ENCODE measurements around the gene SMCHD1.
"Not testable (repeated sequence)": the region's sequence is repeated elsewhere in the genome, so short reads cannot be mapped to it uniquely, and the experiment has no call there.

The SMCHD1 gene

DNA sequence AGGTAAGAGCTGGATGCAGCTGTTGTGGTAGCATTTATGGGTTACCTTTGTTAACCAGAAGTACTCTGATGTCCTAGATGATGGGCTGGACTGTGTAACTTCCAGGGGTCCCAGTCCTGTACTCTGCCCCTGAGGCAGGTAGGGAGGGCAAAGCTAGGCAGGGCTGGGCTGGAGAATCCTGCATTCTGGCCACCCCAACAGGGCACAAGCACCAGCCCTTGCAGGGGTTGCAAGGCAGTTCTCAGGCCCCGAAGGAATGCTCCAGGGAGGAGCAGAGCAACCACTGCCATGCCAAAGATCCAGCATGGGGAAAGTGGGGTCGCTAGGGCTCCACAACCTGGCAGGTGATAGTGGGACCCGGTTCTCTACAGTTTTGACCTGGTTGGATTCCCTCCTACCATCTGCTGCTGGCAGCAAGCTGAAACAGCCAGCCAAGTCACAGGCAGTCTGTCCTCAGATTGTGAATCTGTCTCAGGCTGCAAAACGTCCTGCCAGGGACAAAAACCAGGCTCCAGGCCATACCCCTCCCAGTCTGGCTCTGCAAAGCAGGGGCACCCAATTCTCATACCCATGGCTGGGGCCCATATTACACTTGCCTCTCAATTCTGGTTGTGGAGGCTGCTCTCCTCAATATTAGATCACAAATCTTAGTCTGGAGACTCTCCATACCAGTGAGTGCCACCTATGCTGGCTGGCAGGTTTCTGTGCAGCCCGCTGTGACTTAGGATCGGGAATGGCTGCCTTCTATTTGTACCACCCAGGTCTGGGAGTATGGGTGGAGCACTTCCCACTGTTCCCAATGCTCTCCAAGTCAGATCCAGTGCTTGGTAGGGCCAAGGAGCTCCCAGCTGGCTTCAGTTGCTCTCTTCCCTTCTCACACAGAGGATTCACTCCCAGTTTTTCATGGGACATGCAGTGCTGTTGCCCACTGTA lies 61.1 kb downstream of the SMCHD1 start:
- no peak for DNase-seq (ENCODE audit: low read depth)

GRCh38 chr18:2717407-2717806 lies 61.9 kb downstream of the SMCHD1 start:
- no peak for DNase-seq (ENCODE audit: low read depth)

- no peak for DNase-seq (ENCODE audit: low read depth)
These were observed 63.5 kb downstream of the SMCHD1 start for GRCh38 chr18:2719040-2719439.

DNA sequence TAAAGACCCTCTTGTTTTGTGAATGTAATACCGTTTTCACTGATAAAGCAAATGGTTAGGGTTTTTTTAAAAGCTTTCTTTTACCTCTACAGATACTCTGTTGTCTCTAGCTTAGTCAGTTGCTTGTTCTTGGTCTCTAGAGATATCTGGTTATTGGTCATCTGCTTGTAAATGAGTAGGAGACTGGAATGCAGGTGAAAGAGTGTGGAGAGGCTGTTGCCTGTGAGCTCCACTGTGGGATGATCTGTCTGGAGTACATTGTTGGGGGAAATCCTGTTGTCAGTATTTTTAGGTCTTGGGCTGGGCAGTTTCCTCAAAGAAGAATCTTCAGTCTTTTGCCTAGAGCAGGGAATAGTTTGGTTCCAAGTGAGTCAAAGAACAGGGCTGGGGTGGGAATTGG lies 67.7 kb downstream of the SMCHD1 start:
- DNase-seq (ENCODE audit: low read depth) = no peak

DNA sequence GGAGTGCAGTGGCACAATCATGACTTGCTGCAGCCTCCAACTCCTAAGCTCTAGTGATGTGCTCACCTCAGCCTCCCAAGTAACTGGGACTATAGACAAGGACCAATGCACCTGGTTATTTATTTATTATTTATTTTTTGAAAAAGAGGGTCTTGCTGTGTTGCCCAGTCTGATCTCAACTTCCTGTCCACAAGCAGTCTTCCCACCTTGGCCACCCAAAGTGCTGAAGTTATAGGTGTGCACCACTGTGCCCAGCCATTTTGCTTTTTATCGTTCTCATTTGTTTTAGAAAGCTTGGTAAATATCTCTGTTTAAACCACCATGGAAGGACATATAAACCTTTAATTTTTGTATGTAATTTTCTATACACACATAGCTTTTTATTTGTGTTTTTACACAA lies 74.2 kb downstream of the SMCHD1 start:
- no peak for DNase-seq (ENCODE audit: low read depth)

GRCh38 chr18:2736823-2737222 lies 81.3 kb downstream of the SMCHD1 start:
- DNase-seq (ENCODE audit: low read depth) = no peak

- not testable (repeated sequence) for DNase-seq (ENCODE audit: low read depth)
These were observed 84.6 kb downstream of the SMCHD1 start for GRCh38 chr18:2740082-2740481.

DNA sequence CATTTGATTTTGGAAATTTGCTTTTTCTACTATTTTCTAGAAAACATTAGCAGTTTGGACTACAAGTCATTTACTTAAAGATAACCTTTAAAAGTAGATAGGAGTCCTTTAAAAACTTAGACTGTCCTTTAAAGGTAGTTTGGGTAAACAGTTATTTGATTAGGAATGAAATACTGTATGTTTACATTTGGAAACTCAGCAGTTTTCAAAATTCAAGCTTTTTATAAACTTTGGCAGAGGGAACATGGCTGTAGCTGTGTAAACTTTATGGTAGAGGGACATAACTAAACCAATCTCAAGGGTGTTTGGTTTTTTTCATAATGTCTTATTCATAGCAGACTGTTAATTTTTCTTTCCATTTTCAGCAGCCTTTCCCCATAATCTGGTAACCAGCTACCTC lies 90.7 kb downstream of the SMCHD1 start:
- DNase-seq (ENCODE audit: low read depth) = no peak

- no peak for DNase-seq (ENCODE audit: low read depth)
These were observed 102.8 kb downstream of the SMCHD1 start for GRCh38 chr18:2758309-2758708.

- no peak for DNase-seq (ENCODE audit: low read depth)
These were observed 119.1 kb downstream of the SMCHD1 start for GRCh38 chr18:2774669-2775068.

GRCh38 chr18:2776601-2777000 lies 121.1 kb downstream of the SMCHD1 start:
- DNase-seq (ENCODE audit: low read depth) = no peak

- DNase-seq (ENCODE audit: low read depth) = no peak
These were observed 121.7 kb downstream of the SMCHD1 start for GRCh38 chr18:2777241-2777640.

GRCh38 chr18:2780750-2781149 lies 125.2 kb downstream of the SMCHD1 start:
- DNase-seq (ENCODE audit: low read depth) = no peak

DNA sequence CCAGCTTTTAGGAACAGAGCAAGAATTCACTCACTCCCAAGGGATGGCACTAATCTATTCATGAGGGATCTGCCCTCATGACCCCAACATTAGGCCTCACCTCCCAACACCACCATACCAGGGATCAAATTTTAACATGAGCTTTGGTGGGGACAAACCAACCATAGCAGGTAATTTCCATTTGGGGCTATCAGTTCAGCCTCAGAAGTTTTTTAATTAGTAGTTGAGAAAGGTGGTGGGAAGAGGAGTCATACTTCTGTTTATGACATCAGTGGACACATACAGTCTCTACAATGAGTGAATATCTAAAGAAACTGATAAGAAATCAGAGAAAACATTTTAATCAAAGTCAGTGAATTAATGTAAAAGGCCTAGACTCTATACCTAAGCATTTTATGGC lies 131.7 kb downstream of the SMCHD1 start:
- DNase-seq (ENCODE audit: low read depth) = no peak

DNA sequence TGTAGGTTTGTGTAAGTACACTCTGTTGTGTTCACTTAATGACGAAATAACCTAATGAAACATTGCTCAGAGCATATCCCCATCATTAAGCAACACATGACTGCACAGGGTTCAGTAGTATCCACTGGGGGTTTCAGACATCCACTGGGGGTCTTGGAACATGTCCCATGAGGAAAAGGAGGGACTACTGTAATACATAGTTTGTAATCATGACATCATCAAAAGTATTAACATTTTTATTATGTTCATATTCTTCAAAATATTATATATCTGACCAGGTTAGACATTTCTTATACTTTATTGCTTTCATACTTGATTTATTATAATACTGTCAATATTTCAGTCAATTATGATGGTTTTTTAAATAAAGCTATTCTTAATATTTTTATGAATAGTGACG lies 136.9 kb downstream of the SMCHD1 start:
- DNase-seq (ENCODE audit: low read depth) = no peak

GRCh38 chr18:2794159-2794558 lies 138.6 kb downstream of the SMCHD1 start:
- no peak for DNase-seq (ENCODE audit: low read depth)

- DNase-seq (ENCODE audit: low read depth) = no peak
These were observed 142.4 kb downstream of the SMCHD1 start for GRCh38 chr18:2797951-2798350.

GRCh38 chr18:2799369-2799768 lies 143.8 kb downstream of the SMCHD1 start:
- DNase-seq (ENCODE audit: low read depth) = no peak

DNA sequence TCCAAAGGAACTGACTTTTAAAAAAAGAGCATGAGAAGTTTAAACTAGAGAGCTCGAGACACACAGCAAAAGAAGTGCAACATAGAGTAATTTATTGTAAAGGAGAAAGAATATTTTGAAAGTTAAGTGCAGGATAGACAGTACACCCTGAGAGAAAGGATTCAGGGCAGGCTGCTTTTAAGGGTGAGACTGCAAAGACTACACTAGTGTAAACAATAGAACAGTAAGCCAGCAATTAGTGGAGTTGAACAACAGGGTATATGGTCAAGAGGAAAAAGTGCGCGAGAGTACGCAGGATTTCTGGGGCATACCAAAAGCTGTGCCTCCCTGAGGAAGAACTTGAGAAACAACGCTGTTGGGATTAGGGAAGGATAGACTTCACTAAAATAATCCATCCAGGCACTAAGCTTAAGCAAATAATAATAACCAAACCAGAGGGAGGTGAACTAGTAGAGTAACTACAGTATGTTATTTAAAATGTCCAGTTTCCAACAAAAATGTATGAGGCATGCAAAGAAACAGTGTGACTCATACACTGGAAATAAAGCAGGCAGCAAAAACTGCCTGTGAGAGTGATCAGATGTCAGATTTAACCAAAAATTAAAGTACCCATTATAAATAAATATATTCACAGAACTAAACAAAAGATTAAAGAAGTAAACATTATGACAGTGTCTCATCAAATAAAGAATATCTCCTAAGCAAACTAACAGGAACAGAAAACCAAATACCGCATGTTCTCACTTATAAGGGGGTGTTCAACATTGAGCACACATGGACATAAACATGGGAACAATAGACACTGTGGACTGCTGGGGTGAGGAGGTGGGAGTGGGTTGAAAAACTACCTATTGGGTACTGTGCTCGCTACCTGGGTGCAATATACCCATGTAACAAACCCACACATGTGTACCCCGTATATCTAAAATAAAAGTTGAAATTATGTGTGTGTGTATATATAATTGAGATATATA lies 150.7 kb downstream of the SMCHD1 start:
- no peak for DNase-seq (ENCODE audit: low read depth)

GRCh38 chr18:2808640-2809039 lies 153.1 kb downstream of the SMCHD1 start:
- DNase-seq (ENCODE audit: low read depth) = not testable (repeated sequence)

DNA sequence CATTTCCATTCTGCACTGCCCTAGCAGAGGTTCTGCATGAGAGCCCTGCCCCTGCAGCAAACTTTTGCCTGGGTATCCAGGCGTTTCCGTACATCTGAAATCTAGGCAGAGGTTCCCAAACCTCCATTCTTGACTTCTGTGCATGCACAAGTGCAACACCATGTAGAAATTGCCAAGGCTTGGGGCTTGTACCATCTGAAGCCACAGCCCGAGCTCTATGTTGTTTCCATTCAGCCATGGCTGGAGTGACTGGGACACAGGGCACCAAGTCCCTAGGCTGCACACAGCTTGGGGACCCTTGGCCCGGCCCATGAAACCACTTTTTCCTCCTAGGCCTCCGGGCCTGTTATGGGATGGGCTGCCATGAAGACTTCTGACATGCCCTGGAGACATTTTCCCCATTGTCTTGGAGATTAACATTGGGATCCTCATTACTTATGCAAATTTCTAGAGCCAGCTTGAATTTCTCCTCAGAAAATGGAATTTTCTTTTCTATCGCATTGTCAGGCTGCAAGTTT lies 154.2 kb downstream of the SMCHD1 start:
- DNase-seq (ENCODE audit: low read depth) = not testable (repeated sequence)

- DNase-seq (ENCODE audit: low read depth) = no peak
These were observed 155.9 kb downstream of the SMCHD1 start for GRCh38 chr18:2811416-2811815.

DNA sequence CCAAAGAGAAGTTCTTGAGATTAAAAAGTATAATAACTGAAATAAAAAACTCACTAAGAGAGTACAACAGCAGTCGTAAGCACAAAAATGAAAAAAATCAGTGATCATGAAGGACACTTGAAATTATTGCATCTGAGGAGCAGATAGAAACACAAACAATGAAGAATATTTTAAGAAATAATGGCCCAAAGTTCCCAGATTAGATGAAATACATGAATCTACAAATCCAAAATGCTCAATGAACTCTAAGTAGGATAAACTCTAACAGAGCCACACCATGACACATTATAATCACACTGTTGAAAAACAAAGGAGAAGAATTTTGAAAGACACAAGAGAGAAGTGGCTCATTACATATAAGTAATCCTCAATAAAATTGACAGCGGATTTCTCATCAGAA lies 159.4 kb downstream of the SMCHD1 start:
- DNase-seq (ENCODE audit: low read depth) = no peak

All from stimulated activated CD8-positive, alpha-beta memory T cell treated with anti-CD3 and anti-CD28 coated beads, Interleukin-4, amount 100 ng/mL, for 24 hours (primary cell).